Activated CD8-positive, alpha-beta T cell treated with anti-CD3 and anti-CD28 coated beads for 36 hours (primary cell): ENCODE measurements around the gene PDE1C. TPM values are rescaled to one million over a fixed set of nuclear protein-coding genes. Genes with fewer than 3 reads are reported as not detected.

Experiments
- ATAC-seq: fragments of 200-7000 bp; cut with Tn5 transposase; one replicate; pipeline ENCODE4 v1.10.0; 2021; ENCODE audit warnings: mild to moderate bottlenecking, moderate library complexity
- CTCF ChIA-PET: fragments of 350-600 bp; sonication (Branson Sonifier 250); formaldehyde crosslinking; loops from one replicate; lab custom pipeline; 2021; ENCODE audit warnings: antibody characterized with exemption; lab: Charles Lee
- POLR2A ChIA-PET: fragments of 350-600 bp; sonication (Branson Sonifier 250); formaldehyde crosslinking; loops from one replicate; lab custom pipeline; 2021; ENCODE audit warnings: antibody characterized with exemption; lab: Charles Lee
- DNase-seq: peaks from one replicate; pipeline ENCODE4 v3.0.0-alpha.2; 2020
- H3K27ac Mint-ChIP-seq: one replicate; pipeline ENCODE4 v1.8.0; 2021; ENCODE audit warnings: mild to moderate bottlenecking, mixed read lengths
- H3K27me3 Mint-ChIP-seq: one replicate; pipeline ENCODE4 v1.8.0; 2021; ENCODE audit warnings: mixed read lengths
- H3K36me3 Mint-ChIP-seq: one replicate; pipeline ENCODE4 v1.8.0; 2021; ENCODE audit warnings: low read depth, mixed read lengths
- H3K4me1 Mint-ChIP-seq: one replicate; pipeline ENCODE4 v1.8.0; 2021; ENCODE audit warnings: low read depth, mixed read lengths
- H3K4me3 Mint-ChIP-seq: one replicate; pipeline ENCODE4 v1.8.0; 2021; ENCODE audit warnings: mild to moderate bottlenecking, moderate library complexity, mixed read lengths
- H3K9me3 Mint-ChIP-seq: one replicate; pipeline ENCODE4 v1.8.0; 2021; ENCODE audit warnings: mixed read lengths
- CTCF ChIP-seq: fragments of 200-600 bp; IDR thresholded peaks from one replicate; pipeline ENCODE4 v1.8.0; 2022; ENCODE audit warnings: antibody characterized with exemption, mild to moderate bottlenecking
- intact Hi-C: fragments of 100-400 bp; cut with micrococcal nuclease; formaldehyde crosslinking; loops from one replicate; pipeline ENCODE4 v1.10.0; 2022
- total RNA-seq, 2 experiments: library from RNA; stranded (reverse); gene quantifications; one replicate each; pipeline ENCODE4 v1.2.3, GENCODE V29; 2021

The PDE1C gene
- total RNA-seq, 2 experiments from 2014 or later, result not detected

- H3K36me3 Mint-ChIP-seq, result no peaks in the 10 kb centered on the region
- no peak for DNase-seq
- no peak for TF ChIP-seq CTCF
- POLR2A ChIA-PET, result no interaction called here
- H3K27me3 Mint-ChIP-seq, result peaks cover 1% of the 10 kb centered on the region
- CTCF ChIA-PET, result no interaction called here
- ATAC-seq, result no peak
- H3K4me1 Mint-ChIP-seq, result no peaks in the 10 kb centered on the region
- H3K4me3 Mint-ChIP-seq, result no peak overlapping the region
- intact Hi-C loops, result no loop called here
- peaks cover 2% of the 10 kb centered on the region for H3K9me3 Mint-ChIP-seq
- no peak overlapping the region for H3K27ac Mint-ChIP-seq
These were observed 17.0 kb downstream of the PDE1C start for GRCh38 chr7:32053204-32053603.

GRCh38 chr7:32051128-32051527 lies 19.1 kb downstream of the PDE1C start:
- H3K4me1 Mint-ChIP-seq, result no peaks in the 10 kb centered on the region
- no peak overlapping the region for H3K27ac Mint-ChIP-seq
- no peak for TF ChIP-seq CTCF
- DNase-seq, result no peak
- intact Hi-C loops, result no loop called here
- POLR2A ChIA-PET, result no interaction called here
- H3K4me3 Mint-ChIP-seq, result no peak overlapping the region
- peaks cover 1% of the 10 kb centered on the region for H3K27me3 Mint-ChIP-seq
- ATAC-seq, result no peak
- peaks cover 2% of the 10 kb centered on the region for H3K9me3 Mint-ChIP-seq
- no peaks in the 10 kb centered on the region for H3K36me3 Mint-ChIP-seq
- CTCF ChIA-PET, result no interaction called here

- Mint-ChIP-seq H3K4me1 (no peaks in the 10 kb centered on the region), H3K36me3 (no peaks in the 10 kb centered on the region), H3K9me3 (peaks cover 1% of the 10 kb centered on the region), H3K27ac (no peak overlapping the region), H3K4me3 (no peak overlapping the region), H3K27me3 (peaks cover under 1% of the 10 kb centered on the region)
- intact Hi-C loops, result no loop called here
- TF ChIP-seq CTCF, result no peak
- ChIA-PET POLR2A (no interaction called here), CTCF (no interaction called here)
- ATAC-seq (no peak), DNase-seq (no peak)
These were observed 20.6 kb downstream of the PDE1C start for GRCh38 chr7:32049599-32049998.

GRCh38 chr7:32048970-32049491 lies 21.2 kb downstream of the PDE1C start:
- no peak for ATAC-seq
- ChIA-PET POLR2A (no interaction called here), CTCF (no interaction called here)
- intact Hi-C loops, result no loop called here
- Mint-ChIP-seq H3K27me3 (no peaks in the 10 kb centered on the region), H3K4me1 (no peaks in the 10 kb centered on the region), H3K36me3 (no peaks in the 10 kb centered on the region), H3K4me3 (no peak overlapping the region), H3K27ac (no peak overlapping the region), H3K9me3 (no peaks in the 10 kb centered on the region)
- no peak for DNase-seq
- TF ChIP-seq CTCF, result no peak

- no peak for TF ChIP-seq CTCF
- intact Hi-C loops, result no loop called here
- Mint-ChIP-seq H3K27ac (no peak overlapping the region), H3K9me3 (no peaks in the 10 kb centered on the region), H3K36me3 (no peaks in the 10 kb centered on the region), H3K27me3 (no peaks in the 10 kb centered on the region), H3K4me3 (no peak overlapping the region), H3K4me1 (no peaks in the 10 kb centered on the region)
- POLR2A ChIA-PET, result no interaction called here
- DNase-seq (no peak), ATAC-seq (no peak)
- CTCF ChIA-PET, result interaction anchor here (0.6 kb wide), 1 partner anchor 311 kb away, joined by 4 read pairs; no protein-coding TSS in a partner anchor
These were observed 22.4 kb downstream of the PDE1C start for GRCh38 chr7:32047801-32048200.
